ENCODE measurements around the gene SOWAHC. TPM values are rescaled to one million over a fixed set of nuclear protein-coding genes. Genes with fewer than 3 reads are reported as not detected.

Gene SOWAHC, protein sequence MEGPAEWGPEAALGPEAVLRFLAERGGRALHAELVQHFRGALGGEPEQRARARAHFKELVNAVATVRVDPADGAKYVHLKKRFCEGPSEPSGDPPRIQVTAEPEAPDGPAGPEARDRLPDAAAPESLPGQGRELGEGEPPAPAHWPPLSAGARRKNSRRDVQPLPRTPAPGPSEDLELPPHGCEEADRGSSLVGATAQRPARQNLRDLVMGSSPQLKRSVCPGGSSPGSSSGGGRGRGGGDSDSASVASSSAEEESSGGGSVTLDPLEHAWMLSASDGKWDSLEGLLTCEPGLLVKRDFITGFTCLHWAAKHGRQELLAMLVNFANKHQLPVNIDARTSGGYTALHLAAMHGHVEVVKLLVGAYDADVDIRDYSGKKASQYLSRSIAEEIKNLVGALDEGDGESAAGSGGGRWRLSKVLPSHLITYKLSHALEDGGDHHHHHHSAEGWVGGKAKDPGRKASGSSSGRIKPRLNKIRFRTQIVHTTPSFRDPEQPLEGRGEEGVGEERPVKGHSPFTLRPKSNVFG
- 14.2 to 18.6 TPM (median 14.5 TPM) in 3 replicates for total RNA-seq (2021)
- Bru-seq, nascent RNA = percentile 96 among the genes with signal in this experiment
- long read RNA-seq, experiment 1, full-length matches to known transcripts = 123 of 123 reads
- long read RNA-seq, experiment 1, partial matches to known transcripts = 0 of 123 reads
- long read RNA-seq, experiment 1, other reads (novel, unspliced or antisense) = 0 of 123 reads
- long read RNA-seq, experiment 2, full-length matches to known transcripts = 31 of 32 reads
- long read RNA-seq, experiment 2, partial matches to known transcripts = 0 of 32 reads
- long read RNA-seq, experiment 2, other reads (novel, unspliced or antisense) = 1 of 32 reads
- long read RNA-seq, experiment 3 = 0 reads

DNA sequence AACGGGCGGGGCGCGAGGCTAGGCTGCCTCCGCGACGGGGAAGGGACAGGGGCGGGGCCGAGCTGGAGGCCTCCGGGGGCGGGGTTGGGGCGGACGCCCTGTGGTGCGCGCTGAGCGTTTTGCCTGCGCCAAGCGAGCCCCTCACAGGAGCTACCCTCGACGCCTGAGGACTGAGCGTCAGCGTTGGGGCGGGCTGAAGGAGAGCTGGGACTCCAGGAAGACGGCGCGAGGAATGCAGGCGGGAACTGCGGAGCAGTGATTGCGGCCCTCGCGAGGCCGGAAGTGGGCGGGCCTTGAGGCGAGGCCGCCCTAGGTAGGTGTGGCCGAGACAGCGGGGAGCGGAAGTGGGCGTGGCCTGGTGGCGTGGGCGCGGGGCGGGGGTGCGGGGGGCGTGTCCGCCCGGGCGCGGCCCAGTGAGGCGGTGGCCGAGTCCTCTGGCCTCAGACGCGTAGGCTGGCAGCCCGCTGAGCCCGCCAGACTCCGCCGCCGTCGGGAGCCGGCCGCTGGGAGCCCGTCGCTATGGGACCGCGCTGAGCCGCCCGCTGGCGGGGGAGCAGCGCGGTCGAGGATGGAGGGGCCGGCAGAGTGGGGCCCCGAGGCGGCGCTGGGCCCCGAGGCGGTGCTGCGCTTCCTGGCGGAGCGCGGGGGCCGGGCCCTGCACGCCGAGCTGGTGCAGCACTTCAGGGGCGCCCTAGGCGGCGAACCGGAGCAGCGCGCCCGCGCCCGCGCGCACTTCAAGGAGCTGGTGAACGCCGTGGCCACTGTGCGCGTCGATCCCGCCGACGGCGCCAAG lies at the start of gene SOWAHC, which contains the start of gene SEPTIN10:
SOWAHC (plus strand) TSS at position 443 of the 793 bp plus-strand sequence; CDS start at position 569, 126 bp downstream.
SEPTIN10 (minus strand) TSS at position 45 of the 793 bp plus-strand sequence. CDS start 139 bp downstream, outside the sequence.
- DNase-seq (ENCODE audit: low spot score) (peak; percentile 96), ATAC-seq (peak; percentile 93)
- ChIA-PET CTCF (interaction anchor here (1.9 to 2.6 kb wide), 2 partner anchors 67 to 102 kb away, joined by 5 to 20 read pairs; no protein-coding TSS in a partner anchor), POLR2A (interaction anchor here (0.6 to 1.9 kb wide), 11 partner anchors 8 to 611 kb away, joined by 3 to 8 read pairs (median 4); no protein-coding TSS in a partner anchor)
- Mint-ChIP-seq H3K9me3 (no peaks in the 10 kb centered on the region), H3K36me3 (no peaks in the 10 kb centered on the region), H3K27ac (peak within 1 kb of the TSS; percentile 98), H3K4me3 (peak within 1 kb of the TSS; percentile 97), H3K27me3 (ENCODE audit: low read depth) (peaks cover 14% of the 10 kb centered on the region), H3K4me1 (peaks cover 44% of the 10 kb centered on the region)
- TF ChIP-seq, protein P1, sequence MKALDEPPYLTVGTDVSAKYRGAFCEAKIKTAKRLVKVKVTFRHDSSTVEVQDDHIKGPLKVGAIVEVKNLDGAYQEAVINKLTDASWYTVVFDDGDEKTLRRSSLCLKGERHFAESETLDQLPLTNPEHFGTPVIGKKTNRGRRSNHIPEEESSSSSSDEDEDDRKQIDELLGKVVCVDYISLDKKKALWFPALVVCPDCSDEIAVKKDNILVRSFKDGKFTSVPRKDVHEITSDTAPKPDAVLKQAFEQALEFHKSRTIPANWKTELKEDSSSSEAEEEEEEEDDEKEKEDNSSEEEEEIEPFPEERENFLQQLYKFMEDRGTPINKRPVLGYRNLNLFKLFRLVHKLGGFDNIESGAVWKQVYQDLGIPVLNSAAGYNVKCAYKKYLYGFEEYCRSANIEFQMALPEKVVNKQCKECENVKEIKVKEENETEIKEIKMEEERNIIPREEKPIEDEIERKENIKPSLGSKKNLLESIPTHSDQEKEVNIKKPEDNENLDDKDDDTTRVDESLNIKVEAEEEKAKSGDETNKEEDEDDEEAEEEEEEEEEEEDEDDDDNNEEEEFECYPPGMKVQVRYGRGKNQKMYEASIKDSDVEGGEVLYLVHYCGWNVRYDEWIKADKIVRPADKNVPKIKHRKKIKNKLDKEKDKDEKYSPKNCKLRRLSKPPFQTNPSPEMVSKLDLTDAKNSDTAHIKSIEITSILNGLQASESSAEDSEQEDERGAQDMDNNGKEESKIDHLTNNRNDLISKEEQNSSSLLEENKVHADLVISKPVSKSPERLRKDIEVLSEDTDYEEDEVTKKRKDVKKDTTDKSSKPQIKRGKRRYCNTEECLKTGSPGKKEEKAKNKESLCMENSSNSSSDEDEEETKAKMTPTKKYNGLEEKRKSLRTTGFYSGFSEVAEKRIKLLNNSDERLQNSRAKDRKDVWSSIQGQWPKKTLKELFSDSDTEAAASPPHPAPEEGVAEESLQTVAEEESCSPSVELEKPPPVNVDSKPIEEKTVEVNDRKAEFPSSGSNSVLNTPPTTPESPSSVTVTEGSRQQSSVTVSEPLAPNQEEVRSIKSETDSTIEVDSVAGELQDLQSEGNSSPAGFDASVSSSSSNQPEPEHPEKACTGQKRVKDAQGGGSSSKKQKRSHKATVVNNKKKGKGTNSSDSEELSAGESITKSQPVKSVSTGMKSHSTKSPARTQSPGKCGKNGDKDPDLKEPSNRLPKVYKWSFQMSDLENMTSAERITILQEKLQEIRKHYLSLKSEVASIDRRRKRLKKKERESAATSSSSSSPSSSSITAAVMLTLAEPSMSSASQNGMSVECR (CRISPR knock-in tag; IDR thresholded peaks at IDR 0.05; ENCODE audit: borderline replicate concordance) = peak; percentile 80
- TF ChIP-seq, protein P2, sequence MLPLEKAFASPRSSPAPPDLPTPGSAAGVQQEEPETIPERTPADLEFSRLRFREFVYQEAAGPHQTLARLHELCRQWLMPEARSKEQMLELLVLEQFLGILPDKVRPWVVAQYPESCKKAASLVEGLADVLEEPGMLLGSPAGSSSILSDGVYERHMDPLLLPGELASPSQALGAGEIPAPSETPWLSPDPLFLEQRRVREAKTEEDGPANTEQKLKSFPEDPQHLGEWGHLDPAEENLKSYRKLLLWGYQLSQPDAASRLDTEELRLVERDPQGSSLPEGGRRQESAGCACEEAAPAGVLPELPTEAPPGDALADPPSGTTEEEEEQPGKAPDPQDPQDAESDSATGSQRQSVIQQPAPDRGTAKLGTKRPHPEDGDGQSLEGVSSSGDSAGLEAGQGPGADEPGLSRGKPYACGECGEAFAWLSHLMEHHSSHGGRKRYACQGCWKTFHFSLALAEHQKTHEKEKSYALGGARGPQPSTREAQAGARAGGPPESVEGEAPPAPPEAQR (CRISPR knock-in tag; IDR thresholded peaks at IDR 0.05) = no peak
- TF ChIP-seq, protein P3, sequence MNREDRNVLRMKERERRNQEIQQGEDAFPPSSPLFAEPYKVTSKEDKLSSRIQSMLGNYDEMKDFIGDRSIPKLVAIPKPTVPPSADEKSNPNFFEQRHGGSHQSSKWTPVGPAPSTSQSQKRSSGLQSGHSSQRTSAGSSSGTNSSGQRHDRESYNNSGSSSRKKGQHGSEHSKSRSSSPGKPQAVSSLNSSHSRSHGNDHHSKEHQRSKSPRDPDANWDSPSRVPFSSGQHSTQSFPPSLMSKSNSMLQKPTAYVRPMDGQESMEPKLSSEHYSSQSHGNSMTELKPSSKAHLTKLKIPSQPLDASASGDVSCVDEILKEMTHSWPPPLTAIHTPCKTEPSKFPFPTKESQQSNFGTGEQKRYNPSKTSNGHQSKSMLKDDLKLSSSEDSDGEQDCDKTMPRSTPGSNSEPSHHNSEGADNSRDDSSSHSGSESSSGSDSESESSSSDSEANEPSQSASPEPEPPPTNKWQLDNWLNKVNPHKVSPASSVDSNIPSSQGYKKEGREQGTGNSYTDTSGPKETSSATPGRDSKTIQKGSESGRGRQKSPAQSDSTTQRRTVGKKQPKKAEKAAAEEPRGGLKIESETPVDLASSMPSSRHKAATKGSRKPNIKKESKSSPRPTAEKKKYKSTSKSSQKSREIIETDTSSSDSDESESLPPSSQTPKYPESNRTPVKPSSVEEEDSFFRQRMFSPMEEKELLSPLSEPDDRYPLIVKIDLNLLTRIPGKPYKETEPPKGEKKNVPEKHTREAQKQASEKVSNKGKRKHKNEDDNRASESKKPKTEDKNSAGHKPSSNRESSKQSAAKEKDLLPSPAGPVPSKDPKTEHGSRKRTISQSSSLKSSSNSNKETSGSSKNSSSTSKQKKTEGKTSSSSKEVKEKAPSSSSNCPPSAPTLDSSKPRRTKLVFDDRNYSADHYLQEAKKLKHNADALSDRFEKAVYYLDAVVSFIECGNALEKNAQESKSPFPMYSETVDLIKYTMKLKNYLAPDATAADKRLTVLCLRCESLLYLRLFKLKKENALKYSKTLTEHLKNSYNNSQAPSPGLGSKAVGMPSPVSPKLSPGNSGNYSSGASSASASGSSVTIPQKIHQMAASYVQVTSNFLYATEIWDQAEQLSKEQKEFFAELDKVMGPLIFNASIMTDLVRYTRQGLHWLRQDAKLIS (CRISPR knock-in tag; IDR thresholded peaks at IDR 0.05; ENCODE audit: borderline replicate concordance) = 0 out of 2 replicates have a peak, but pooled peaks have one; percentile 22
- TF ChIP-seq TEAD4 (CRISPR knock-in tag; IDR thresholded peaks at IDR 0.05) = no peak
- peak; percentile 66 for TF ChIP-seq FOXK1 (CRISPR knock-in tag; IDR thresholded peaks at IDR 0.05)
- TF ChIP-seq GABPB1 (CRISPR knock-in tag; IDR thresholded peaks at IDR 0.05) = peak; percentile 87
- peak; percentile 79; the same call in 1 of the 2 replicates for TF ChIP-seq ZNF263 (CRISPR knock-in tag; IDR thresholded peaks at IDR 0.05; ENCODE audit: low read depth)
- no peak for TF ChIP-seq GTF2I (CRISPR knock-in tag; conservative IDR thresholded peaks at IDR 0.05)
- TF ChIP-seq, protein P4, sequence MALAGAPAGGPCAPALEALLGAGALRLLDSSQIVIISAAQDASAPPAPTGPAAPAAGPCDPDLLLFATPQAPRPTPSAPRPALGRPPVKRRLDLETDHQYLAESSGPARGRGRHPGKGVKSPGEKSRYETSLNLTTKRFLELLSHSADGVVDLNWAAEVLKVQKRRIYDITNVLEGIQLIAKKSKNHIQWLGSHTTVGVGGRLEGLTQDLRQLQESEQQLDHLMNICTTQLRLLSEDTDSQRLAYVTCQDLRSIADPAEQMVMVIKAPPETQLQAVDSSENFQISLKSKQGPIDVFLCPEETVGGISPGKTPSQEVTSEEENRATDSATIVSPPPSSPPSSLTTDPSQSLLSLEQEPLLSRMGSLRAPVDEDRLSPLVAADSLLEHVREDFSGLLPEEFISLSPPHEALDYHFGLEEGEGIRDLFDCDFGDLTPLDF (CRISPR knock-in tag; IDR thresholded peaks at IDR 0.05) = 0 out of 2 replicates have a peak, but pooled peaks have one; percentile 38
- TF ChIP-seq ZNF232 (CRISPR knock-in tag; IDR thresholded peaks at IDR 0.05) = peak; percentile 56; the same call in 1 of the 2 replicates
- TF ChIP-seq ZNF219 (CRISPR knock-in tag; IDR thresholded peaks at IDR 0.05; ENCODE audit: borderline replicate concordance) = no peak
- TF ChIP-seq, protein P5, sequence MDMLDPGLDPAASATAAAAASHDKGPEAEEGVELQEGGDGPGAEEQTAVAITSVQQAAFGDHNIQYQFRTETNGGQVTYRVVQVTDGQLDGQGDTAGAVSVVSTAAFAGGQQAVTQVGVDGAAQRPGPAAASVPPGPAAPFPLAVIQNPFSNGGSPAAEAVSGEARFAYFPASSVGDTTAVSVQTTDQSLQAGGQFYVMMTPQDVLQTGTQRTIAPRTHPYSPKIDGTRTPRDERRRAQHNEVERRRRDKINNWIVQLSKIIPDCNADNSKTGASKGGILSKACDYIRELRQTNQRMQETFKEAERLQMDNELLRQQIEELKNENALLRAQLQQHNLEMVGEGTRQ (CRISPR knock-in tag; IDR thresholded peaks at IDR 0.05) = peak; percentile 16; the same call in 1 of the 2 replicates
- TF ChIP-seq ZNF396 (CRISPR knock-in tag; IDR thresholded peaks at IDR 0.05; ENCODE audit: borderline replicate concordance) = no peak
- TF ChIP-seq, protein P6, sequence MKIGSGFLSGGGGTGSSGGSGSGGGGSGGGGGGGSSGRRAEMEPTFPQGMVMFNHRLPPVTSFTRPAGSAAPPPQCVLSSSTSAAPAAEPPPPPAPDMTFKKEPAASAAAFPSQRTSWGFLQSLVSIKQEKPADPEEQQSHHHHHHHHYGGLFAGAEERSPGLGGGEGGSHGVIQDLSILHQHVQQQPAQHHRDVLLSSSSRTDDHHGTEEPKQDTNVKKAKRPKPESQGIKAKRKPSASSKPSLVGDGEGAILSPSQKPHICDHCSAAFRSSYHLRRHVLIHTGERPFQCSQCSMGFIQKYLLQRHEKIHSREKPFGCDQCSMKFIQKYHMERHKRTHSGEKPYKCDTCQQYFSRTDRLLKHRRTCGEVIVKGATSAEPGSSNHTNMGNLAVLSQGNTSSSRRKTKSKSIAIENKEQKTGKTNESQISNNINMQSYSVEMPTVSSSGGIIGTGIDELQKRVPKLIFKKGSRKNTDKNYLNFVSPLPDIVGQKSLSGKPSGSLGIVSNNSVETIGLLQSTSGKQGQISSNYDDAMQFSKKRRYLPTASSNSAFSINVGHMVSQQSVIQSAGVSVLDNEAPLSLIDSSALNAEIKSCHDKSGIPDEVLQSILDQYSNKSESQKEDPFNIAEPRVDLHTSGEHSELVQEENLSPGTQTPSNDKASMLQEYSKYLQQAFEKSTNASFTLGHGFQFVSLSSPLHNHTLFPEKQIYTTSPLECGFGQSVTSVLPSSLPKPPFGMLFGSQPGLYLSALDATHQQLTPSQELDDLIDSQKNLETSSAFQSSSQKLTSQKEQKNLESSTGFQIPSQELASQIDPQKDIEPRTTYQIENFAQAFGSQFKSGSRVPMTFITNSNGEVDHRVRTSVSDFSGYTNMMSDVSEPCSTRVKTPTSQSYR (CRISPR knock-in tag; IDR thresholded peaks at IDR 0.05) = peak; percentile 30; the same call in 1 of the 2 replicates
- TF ChIP-seq FOXJ3 (CRISPR knock-in tag; IDR thresholded peaks at IDR 0.05; ENCODE audit: borderline replicate concordance) = no peak
- TF ChIP-seq MYBL2 (CRISPR knock-in tag; IDR thresholded peaks at IDR 0.05) = no peak
- no peak for TF ChIP-seq NFATC4 (CRISPR knock-in tag; IDR thresholded peaks at IDR 0.05)
- no peak for TF ChIP-seq JAZF1 (CRISPR knock-in tag; IDR thresholded peaks at IDR 0.05)

All from WTC11 (cell line).